ENCODE data around the gene SEPSECS.
A peak's percentile ranks its signal among the peaks of the same experiment; 100 is the strongest.

The SEPSECS gene

DNA sequence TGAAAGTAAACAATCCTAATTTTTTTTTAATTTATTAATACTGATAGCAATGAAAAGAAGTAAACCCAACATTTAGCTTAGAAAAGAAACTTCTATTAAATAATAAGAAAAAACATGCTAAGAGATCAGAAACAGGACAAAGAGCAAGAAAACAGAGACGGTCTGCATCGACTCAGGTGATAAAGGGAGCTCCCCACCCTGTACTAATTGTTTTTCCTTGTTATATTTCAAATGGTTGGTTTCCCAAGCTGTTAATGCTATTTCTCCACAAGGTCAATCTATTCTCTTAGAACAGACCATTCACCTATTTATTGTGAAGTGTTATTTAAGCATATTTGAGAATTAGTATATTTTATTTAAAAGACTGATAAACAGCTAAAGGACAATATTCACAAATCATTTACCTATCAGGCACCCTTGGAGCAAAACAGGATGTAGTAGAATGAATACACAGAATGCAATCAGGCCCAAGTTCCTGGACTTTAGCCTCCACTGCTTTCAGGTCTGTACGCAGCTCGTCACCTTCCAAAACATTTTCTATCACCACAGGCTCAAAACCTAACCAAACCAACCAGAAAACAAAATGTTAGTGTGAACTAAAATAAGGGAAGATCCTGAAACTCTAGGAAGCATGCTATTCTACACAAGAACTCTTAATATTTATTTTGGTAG lies 5.5 kb downstream of the SEPSECS start:
- no peak for DNase-seq

DNA sequence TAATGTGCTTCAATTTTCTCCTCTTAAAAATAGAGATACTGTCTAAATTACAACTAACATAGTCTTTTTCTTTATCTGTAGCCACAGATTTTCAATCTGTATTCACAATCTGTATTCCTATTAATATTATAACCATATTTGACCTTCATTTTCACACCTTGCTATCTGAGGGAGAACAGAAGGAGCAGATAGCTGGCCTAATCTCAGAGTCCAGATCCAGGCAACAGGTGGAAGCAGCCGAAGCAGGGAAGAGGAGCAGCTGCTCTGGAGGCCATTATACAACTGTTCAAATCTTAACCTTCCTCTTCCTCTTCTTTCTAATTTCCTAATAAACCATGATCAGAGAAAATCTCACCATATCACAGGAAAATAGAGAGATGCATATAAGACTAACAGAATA lies 14.2 kb downstream of the SEPSECS start:
- no peak for DNase-seq

- peak; percentile 1 for DNase-seq
Measured at GRCh38 chr4:25144870-25145481, 15.3 kb downstream of the SEPSECS start.

GRCh38 chr4:25142468-25142867 lies 17.8 kb downstream of the SEPSECS start:
- no peak for DNase-seq

DNA sequence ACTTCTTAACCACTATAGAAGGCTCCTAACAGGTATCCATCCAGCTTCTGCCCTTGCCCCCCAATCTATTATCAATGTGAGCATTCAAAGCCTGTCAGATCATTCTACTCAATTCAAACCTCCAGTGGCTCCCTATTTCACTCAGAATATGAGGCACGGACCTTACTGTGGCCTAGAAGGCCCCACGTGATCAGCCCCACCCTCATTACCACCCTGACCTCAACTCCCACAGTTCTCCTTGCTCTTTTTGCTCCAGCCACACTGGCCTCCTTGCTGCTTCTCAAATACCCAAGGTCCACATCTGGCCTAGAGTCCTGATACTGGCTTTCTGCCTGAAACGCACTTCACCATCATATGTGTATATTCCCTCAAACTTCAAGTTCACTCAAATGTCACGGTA lies 18.7 kb downstream of the SEPSECS start:
- DNase-seq = no peak

DNA sequence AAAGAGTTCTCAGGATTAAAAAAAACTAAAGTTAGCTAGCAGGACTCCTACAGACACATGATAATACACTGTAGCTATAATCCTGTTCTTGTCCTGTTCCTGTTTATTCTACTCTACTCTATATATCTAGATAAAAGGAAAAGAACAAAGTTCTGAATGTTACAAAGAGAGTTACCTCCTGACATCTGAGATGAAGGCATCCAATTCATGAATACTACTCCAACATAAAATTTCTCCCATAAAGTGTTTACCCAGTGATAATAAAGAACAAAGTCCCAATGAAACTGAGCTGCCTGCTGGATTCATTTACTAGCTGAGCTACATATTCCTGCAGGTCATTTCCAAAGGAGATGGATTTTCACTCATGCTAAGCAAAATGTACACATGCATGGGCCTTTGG lies 27.1 kb downstream of the SEPSECS start:
- no peak for DNase-seq

DNA sequence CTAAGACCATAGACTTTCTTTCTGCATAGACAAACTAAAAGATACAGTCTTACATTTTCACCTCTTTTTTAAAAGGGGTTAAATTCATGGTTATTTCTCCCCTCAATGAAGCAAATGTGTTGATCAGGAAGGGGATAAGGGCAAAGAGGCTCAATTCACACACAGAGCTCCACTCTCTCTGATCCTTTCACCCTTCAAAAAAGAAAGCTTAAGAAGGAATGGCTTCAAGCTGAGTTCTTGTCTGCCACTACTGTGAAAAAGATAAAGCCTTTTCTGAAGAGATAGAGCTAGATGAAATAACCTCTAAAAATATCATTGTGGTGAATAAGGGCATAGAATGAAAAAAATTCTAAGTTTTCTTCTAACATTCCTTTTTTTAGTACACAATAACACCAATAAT lies 28.3 kb downstream of the SEPSECS start:
- no peak for DNase-seq

GRCh38 chr4:25131381-25131780 lies 28.9 kb downstream of the SEPSECS start:
- DNase-seq = no peak

DNA sequence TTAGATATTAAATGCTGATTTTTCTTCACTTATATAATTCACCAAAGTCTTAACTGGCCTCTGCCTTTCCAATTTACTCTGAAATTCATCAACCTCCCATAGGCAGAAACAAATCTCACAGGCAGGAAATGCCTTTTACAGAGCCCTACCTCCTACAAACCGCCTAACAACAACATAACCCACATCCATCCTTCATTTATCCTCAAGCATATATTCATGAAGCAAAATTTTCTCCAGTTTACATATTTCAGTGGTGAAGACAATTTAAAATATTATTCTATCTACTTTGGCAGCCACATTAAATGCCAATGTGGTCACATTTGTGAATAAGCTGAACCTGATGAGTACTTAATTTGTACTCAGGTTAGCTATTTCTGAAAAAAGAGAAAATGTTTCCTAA lies 30.3 kb downstream of the SEPSECS start:
- DNase-seq = no peak

GRCh38 chr4:25128671-25129070 lies 31.6 kb downstream of the SEPSECS start:
- DNase-seq = peak; percentile 5

DNA sequence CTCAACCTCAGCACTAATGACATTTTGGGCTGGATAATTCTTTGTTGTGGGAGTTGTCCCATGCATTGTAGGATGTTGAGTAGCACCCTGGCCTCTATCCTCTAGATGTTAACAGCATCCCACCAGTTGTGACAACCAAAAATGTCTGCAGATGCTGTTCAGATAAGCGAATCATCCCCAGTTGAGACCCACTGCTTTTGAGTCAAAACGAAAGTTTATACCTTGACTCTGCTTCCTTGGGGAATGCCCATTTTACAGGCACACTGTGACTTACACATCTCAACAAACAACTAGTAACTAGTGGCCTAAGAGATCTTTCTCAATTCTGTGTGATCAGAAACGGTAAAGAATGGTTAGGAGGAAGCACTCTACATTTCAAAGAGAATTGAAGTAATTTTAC lies 37.0 kb downstream of the SEPSECS start:
- DNase-seq = no peak

GRCh38 chr4:25120146-25120940 lies 39.9 kb downstream of the SEPSECS start:
- no peak for DNase-seq

- DNase-seq = no peak
Measured at GRCh38 chr4:25117716-25118472, 42.4 kb downstream of the SEPSECS start.

GRCh38 chr4:25117274-25117673 lies 43.0 kb downstream of the SEPSECS start:
- DNase-seq = no peak

- DNase-seq = no peak
Measured at GRCh38 chr4:25113915-25114904, 46.0 kb downstream of the SEPSECS start.

GRCh38 chr4:25112995-25113380 lies 47.3 kb downstream of the SEPSECS start:
- no peak for DNase-seq

- DNase-seq = no peak
Measured at GRCh38 chr4:25112366-25112994, 47.8 kb downstream of the SEPSECS start.

GRCh38 chr4:25111648-25112196 lies 48.5 kb downstream of the SEPSECS start:
- no peak for DNase-seq

DNA sequence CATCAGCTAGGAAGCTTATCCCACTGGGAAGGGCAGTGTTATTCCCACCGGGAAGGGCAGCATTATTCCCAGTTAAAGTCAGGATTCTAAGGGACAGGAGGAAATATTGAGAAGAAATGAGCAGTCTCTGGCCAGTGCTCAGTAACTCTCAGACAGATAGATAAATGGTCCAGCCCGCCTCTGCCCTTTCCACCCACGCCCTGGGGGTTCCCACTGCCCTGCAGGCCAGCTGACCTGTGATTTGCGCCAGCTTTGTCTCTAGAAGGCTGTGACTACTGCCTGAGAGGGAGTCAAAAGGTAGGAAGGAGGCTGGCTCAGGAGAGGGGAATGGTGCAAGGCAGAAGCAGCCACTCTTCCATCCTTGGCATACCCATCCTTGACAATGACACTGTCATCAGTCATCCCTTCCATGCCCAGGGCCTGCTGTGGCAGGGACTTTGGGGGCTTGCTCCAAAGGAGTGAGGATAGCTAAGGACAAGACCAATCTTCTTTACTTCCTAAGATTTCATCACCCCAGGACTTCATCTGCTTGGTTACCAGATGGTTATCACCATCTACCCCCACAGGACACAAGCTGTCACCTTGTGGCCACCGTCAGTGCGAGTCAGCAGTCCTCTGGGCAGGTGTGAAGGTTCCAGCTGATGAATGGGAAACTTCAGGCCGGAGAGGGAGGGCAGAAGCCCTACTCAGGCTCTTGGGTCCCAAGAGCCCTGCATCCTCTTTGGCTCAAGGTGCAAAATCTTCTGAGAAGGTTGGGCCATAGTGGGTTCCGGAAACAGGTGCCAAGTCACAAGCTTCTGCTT lies 49.5 kb downstream of the SEPSECS start:
- no peak for DNase-seq

GRCh38 chr4:25109511-25109910 lies 50.7 kb downstream of the SEPSECS start:
- DNase-seq = no peak

Data from NCI-H2171 treated with DMSO at 0.1 percent for 48 hours (cell line).